GM12878 (cell line): ENCODE measurements around the gene SNAP91. TPM values are rescaled to one million over a fixed set of nuclear protein-coding genes. Genes with fewer than 3 reads are reported as not detected.
A peak's percentile ranks its signal among the peaks of the same experiment; 100 is the strongest.

Source experiments
- ATAC-seq: fragments of 200-7000 bp; cut with Tn5 transposase; 3 replicates; pipeline ENCODE4 v1.9.1; 2020; ENCODE audit warnings: mild to moderate bottlenecking, moderate library complexity
- BruUV-seq: library from RNA; stranded (reverse); fragments of 400-500 nt; replicated peaks from 2 replicates; lab custom pipeline; 2021; lab: Mats Ljungman, UMichigan
- CTCF ChIA-PET: fragments of 300-600 bp; sonication (Branson Sonifier 250); formaldehyde crosslinking; extraction: SDS; loops from one replicate; lab custom pipeline; 2021; ENCODE audit warnings: inconsistent platforms; lab: Yijun Ruan, JAX
- POLR2A ChIA-PET: fragments of 350-600 bp; formaldehyde crosslinking; extraction: SDS; loops from one replicate; lab custom pipeline; 2021; ENCODE audit warnings: inconsistent platforms; lab: Charles Lee
- RAD21 ChIA-PET: fragments of 300-600 bp; sonication (Branson Sonifier 250); formaldehyde crosslinking; loops from one replicate; lab custom pipeline; 2023; ENCODE audit warnings: antibody characterized with exemption; ENCODE audit not compliant: unreplicated experiment; lab: Charles Lee
- SMC1A ChIA-PET: fragments of 300-600 bp; sonication (Branson Sonifier 250); formaldehyde crosslinking; loops from one replicate; lab custom pipeline; 2023; ENCODE audit not compliant: unreplicated experiment, uncharacterized antibody; lab: Charles Lee
- DNase-seq: peaks from one replicate; pipeline ENCODE4 v3.0.0-alpha.2; 2011; ENCODE audit warnings: low read depth, low spot score
- FAIRE-seq: peaks from 3 replicates; lab custom pipeline; 2011; peaks lifted over from hg19 to GRCh38; lab: Jason Lieb, UNC
- H2AFZ ChIP-seq: 2 replicates; pipeline ENCODE4 v1.6.0; 2011; ENCODE audit warnings: low read depth, low read length, control low read depth; ENCODE audit not compliant: control insufficient read depth
- H3K27ac ChIP-seq: 2 replicates; pipeline ENCODE4 v1.5.1; 2011; ENCODE audit warnings: control low read depth; ENCODE audit not compliant: control insufficient read depth, insufficient read depth
- H3K27me3 ChIP-seq, 2 experiments: replicated peaks in 1 of 2; 2 replicates each; pipeline versions ENCODE4 v1.6.0 to v1.6.1; 2011; ENCODE audit warnings: low read length in 1 of 2; ENCODE audit not compliant: control insufficient read depth in 2 of 2, insufficient read depth in 2 of 2
- H3K36me3 ChIP-seq, 2 experiments: 2 replicates each; pipeline ENCODE4 v1.5.1; 2011; ENCODE audit warnings: low read length in 1 of 2; ENCODE audit not compliant: control insufficient read depth in 2 of 2, insufficient read depth in 2 of 2
- H3K4me1 ChIP-seq: 2 replicates; pipeline ENCODE4 v1.6.1; 2011; ENCODE audit warnings: mild to moderate bottlenecking, low read length, moderate library complexity, mixed read lengths; ENCODE audit not compliant: control insufficient read depth, insufficient read depth
- H3K4me2 ChIP-seq: 2 replicates; pipeline ENCODE4 v1.6.0; 2011; ENCODE audit warnings: control low read depth; ENCODE audit not compliant: control insufficient read depth, insufficient read depth
- H3K4me3 ChIP-seq: fragments of 200-600 bp; sonication (generic); 2 replicates; pipeline ENCODE4 v1.5.1; 2016
- H3K79me2 ChIP-seq: 2 replicates; pipeline ENCODE4 v1.6.0; 2011; ENCODE audit warnings: low read length; ENCODE audit not compliant: control insufficient read depth, insufficient read depth
- H3K9ac ChIP-seq: 2 replicates; pipeline ENCODE4 v1.8.0; 2011; ENCODE audit warnings: low read length, control low read depth, mixed read lengths; ENCODE audit not compliant: control insufficient read depth, insufficient read depth
- H3K9me3 ChIP-seq: replicated peaks from 3 replicates; pipeline ENCODE4 v1.5.1; 2011; ENCODE audit warnings: mild to moderate bottlenecking, low read length; ENCODE audit not compliant: control insufficient read depth, insufficient read depth
- H4K20me1 ChIP-seq: 2 replicates; pipeline ENCODE4 v1.6.0; 2011; ENCODE audit not compliant: control insufficient read depth, insufficient read depth
- CBX5 ChIP-seq: sonication (generic); IDR thresholded peaks from 2 replicates; pipeline ENCODE4 v1.6.1; 2016; ENCODE audit warnings: low read depth, moderate library complexity, mild to moderate bottlenecking, inconsistent platforms
- CTCF ChIP-seq, 3 experiments: IDR thresholded peaks in 2 of 3; conservative IDR thresholded peaks in 1 of 3; 2 replicates each; pipeline ENCODE4 v1.5.1; 2011; ENCODE audit warnings: low read depth in 3 of 3, low read length in 3 of 3, mild to moderate bottlenecking in 3 of 3, control low read depth in 2 of 3, moderate library complexity in 2 of 3, inconsistent platforms in 1 of 3, mixed read lengths in 1 of 3; ENCODE audit not compliant: control insufficient read depth in 2 of 3, insufficient read depth in 1 of 3; ENCODE audit errors: extremely low read depth in 1 of 3
- EED ChIP-seq: sonication (generic); IDR thresholded peaks from 2 replicates; pipeline ENCODE4 v1.6.1; 2016; ENCODE audit warnings: antibody characterized with exemption, low read depth
- IKZF2 ChIP-seq, 2 experiments: fragments of 450-650 bp; IDR thresholded peaks; 2 replicates each; pipeline ENCODE4 v1.6.1; 2017; ENCODE audit warnings: mild to moderate bottlenecking in 2 of 2, moderate library complexity in 2 of 2
- MEF2B ChIP-seq: fragments of 450-650 bp; IDR thresholded peaks from 2 replicates; pipeline ENCODE4 v1.6.1; 2018; ENCODE audit warnings: mild to moderate bottlenecking, moderate library complexity; ENCODE audit not compliant: partially characterized antibody, poor library complexity, severe bottlenecking
- MXI1 ChIP-seq: fragments of 150-350 bp; IDR thresholded peaks from 2 replicates; pipeline ENCODE4 v1.6.1; 2011; ENCODE audit warnings: low read depth, mild to moderate bottlenecking, inconsistent platforms, low read length, improper control_type of control experiment
- NFXL1 ChIP-seq: fragments of 450-650 bp; IDR thresholded peaks from 2 replicates; pipeline ENCODE4 v1.6.1; 2017; ENCODE audit warnings: antibody characterized with exemption, mild to moderate bottlenecking, borderline replicate concordance
- NR2F1 ChIP-seq: fragments of 450-650 bp; conservative IDR thresholded peaks from 2 replicates; pipeline ENCODE4 v1.6.1; 2017; ENCODE audit warnings: mild to moderate bottlenecking
- PML ChIP-seq: IDR thresholded peaks from 2 replicates; pipeline ENCODE4 v1.6.1; 2012; ENCODE audit warnings: low read length, inconsistent platforms
- RELB ChIP-seq: fragments of 450-650 bp; IDR thresholded peaks from 2 replicates; pipeline ENCODE4 v1.6.1; 2017; ENCODE audit warnings: low read depth, mild to moderate bottlenecking, moderate library complexity
- SUZ12 ChIP-seq: fragments of 200-600 bp; sonication (generic); IDR thresholded peaks from one replicate; pipeline ENCODE4 v1.6.1; 2018; ENCODE audit warnings: antibody characterized with exemption, mild to moderate bottlenecking; ENCODE audit not compliant: unreplicated experiment
- ZBED1 ChIP-seq: IDR thresholded peaks from 2 replicates; pipeline ENCODE4 v1.6.1; 2016; ENCODE audit warnings: borderline replicate concordance
- WGBS: methylation state at CpG from one replicate; pipeline ENCODE4 v1.1.6; 2016; ENCODE audit warnings: low lambda C conversion rate; ENCODE audit not compliant: insufficient replicate concordance, insufficient coverage; ENCODE audit errors: missing lambda C conversion rate; 5-methylcytosine and 5-hydroxymethylcytosine counted together
- in situ Hi-C: fragments of 300-500 bp; cut with MboI; formaldehyde crosslinking; loops from 9 replicates; pipeline ENCODE4 v1.14.3; 2018; ENCODE audit warnings: mixed read lengths
- intact Hi-C: fragments of 100-400 bp; cut with micrococcal nuclease; formaldehyde crosslinking; loops from one replicate; pipeline ENCODE4 v1.14.2; 2022; ENCODE audit not compliant: unreplicated experiment
- polyA plus RNA-seq, 11 experiments: library from polyadenylated mRNA; depleted of rRNA in 4 of 11; unstranded in 6 of 11; stranded (reverse) in 5 of 11; fragments of >200 nt; fragmentation: Nextera tagmentation in 4 of 11; fragmentation: Illumina TruSeq in 1 of 11; extraction: Ambion mirVana in 4 of 11; extraction: Trizol in 1 of 11; gene quantifications; 1 replicate in 1 of 11; 2 replicates in 10 of 11; pipeline versions ENCODE4 v1.2.1 to v1.2.3, GENCODE V29; 2011 to 2016; ENCODE audit warnings: inconsistent platforms in 2 of 11, missing spikeins in 2 of 11, low read depth in 1 of 11
- total RNA-seq, 4 experiments: library from RNA; depleted of rRNA in 3 of 4; stranded (reverse); fragments of >200 nt in 3 of 4; fragmentation: Illumina TruSeq in 1 of 4; extraction: Trizol in 1 of 4; gene quantifications; 2 replicates each; pipeline versions ENCODE4 v1.2.1 to v1.2.3, GENCODE V29; 2013 to 2021
- TF ChIP-seq, protein P1 (sequence below): IDR thresholded peaks from 2 replicates; pipeline ENCODE4 v1.6.1; 2012; ENCODE audit warnings: low read depth, low read length, improper control_type of control experiment

SNAP91 gene
- total and polyA plus RNA-seq, 10 of the 15 experiments (the other 5 are each of a cell fraction or from before 2014, with no cell fraction given): 0.01 to 0.49 (median 0.12) TPM; not detected in 2

DNA sequence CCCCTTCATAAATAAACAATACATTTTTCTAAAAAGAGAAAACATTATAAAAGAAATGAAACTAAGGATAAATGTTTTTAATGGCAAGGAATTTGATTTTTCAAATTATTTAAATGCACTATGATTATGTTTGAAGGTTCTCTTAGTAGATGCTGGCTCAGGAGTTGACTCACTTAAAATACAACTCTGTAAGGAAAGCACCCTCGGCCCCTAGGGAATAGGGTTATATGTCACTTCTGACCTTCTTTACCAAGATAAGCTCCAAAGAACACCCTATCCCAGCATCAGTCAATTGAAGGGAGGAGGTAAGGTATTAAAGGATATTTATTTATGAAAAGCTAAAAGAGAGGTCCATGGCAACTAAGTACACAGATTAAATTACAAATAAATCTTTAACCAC, 6.8 kb downstream of the SNAP91 start:
- H3K27ac ChIP-seq: no peak overlapping the region
- TF ChIP-seq NFXL1 (no peak), NR2F1 (peak; percentile 55; the same call in 1 of the 2 replicates), SUZ12 (no peak), MEF2B (peak; percentile 78), PML (no peak)
- intact Hi-C loops (no loop called here), in situ Hi-C loops (no loop called here)
- H3K9me3 ChIP-seq: no peaks in the 10 kb centered on the region
- SMC1A ChIA-PET: interaction anchor here (0.5 to 1.5 kb wide), 3 partner anchors 17 to 66 kb away, joined by 3 to 4 read pairs (median 3); no protein-coding TSS in a partner anchor
- no peak overlapping the region for H3K9ac ChIP-seq
- no peaks in the 10 kb centered on the region for H3K79me2 ChIP-seq
- WGBS: 0% methylated on average over 1 of the region's 1 CpG
- RAD21 ChIA-PET: interaction anchor here (0.6 to 1.0 kb wide), 2 partner anchors 39 to 87 kb away, joined by 4 read pairs; no protein-coding TSS in a partner anchor
- ATAC-seq (peak; percentile 82), DNase-seq (no peak), FAIRE-seq (no peak)
- no peaks in the 10 kb centered on the region; a peak in 1 of 4 replicates for H3K27me3 ChIP-seq
- H3K4me1 ChIP-seq: no peaks in the 10 kb centered on the region
- CTCF ChIA-PET: interaction anchor here (1.2 to 1.6 kb wide), 2 partner anchors 11 to 87 kb away, joined by 4 to 5 read pairs; no protein-coding TSS in a partner anchor
- H4K20me1 ChIP-seq: no peaks in the 10 kb centered on the region
- no peak overlapping the region for H2AFZ ChIP-seq
- no peak overlapping the region for H3K4me3 ChIP-seq
- no TSS peak for BruUV-seq
- H3K4me2 ChIP-seq: no peak overlapping the region
- POLR2A ChIA-PET: no interaction called here
- H3K36me3 ChIP-seq: no peaks in the 10 kb centered on the region

GRCh38 chr6:83696674-83697073, 12.2 kb downstream of the SNAP91 start:
- ATAC-seq (no peak), DNase-seq (no peak), FAIRE-seq (no peak)
- no peak overlapping the region for H3K9ac ChIP-seq
- in situ Hi-C loops (no loop called here), intact Hi-C loops (no loop called here)
- H3K4me2 ChIP-seq: no peak overlapping the region
- no peak overlapping the region for H3K4me3 ChIP-seq
- H3K4me1 ChIP-seq: no peaks in the 10 kb centered on the region
- H3K27me3 ChIP-seq: no peaks in the 10 kb centered on the region; a peak in 1 of 4 replicates
- WGBS: 36% methylated on average over 1 of the region's 1 CpG
- no peaks in the 10 kb centered on the region for H3K9me3 ChIP-seq
- SMC1A ChIA-PET: interaction anchor here (0.7 to 2.2 kb wide), 2 partner anchors 13 to 78 kb away, joined by 3 to 5 read pairs; partner anchors contain the start of gene SNAP91
- H4K20me1 ChIP-seq: no peaks in the 10 kb centered on the region
- no peak overlapping the region for H3K27ac ChIP-seq
- no TSS peak for BruUV-seq
- TF ChIP-seq IKZF2 (IDR thresholded peaks at IDR 0.05) (no peak), ZBED1 (no peak), CTCF (IDR thresholded peaks at IDR 0.05 in 2 of 3, conservative IDR thresholded peaks at IDR 0.05 in 1 of 3; ENCODE audit: control insufficient read depth in 2 of 3, extremely low read depth in 1 of 3, insufficient read depth in 1 of 3, low read depth in 3 of 3, low read length in 3 of 3) (no peak), CBX5 (no peak), MXI1 (no peak), RELB (no peak), EED (no peak)
- TF ChIP-seq, protein P1, sequence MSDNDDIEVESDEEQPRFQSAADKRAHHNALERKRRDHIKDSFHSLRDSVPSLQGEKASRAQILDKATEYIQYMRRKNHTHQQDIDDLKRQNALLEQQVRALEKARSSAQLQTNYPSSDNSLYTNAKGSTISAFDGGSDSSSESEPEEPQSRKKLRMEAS: no peak
- RAD21 ChIA-PET: interaction anchor here (1.3 kb wide), 1 partner anchor 13 kb away, joined by 3 read pairs; no protein-coding TSS in a partner anchor
- no peaks in the 10 kb centered on the region for H3K36me3 ChIP-seq
- POLR2A ChIA-PET: interaction anchor here (1.2 kb wide), 1 partner anchor 22 kb away, joined by 6 read pairs; no protein-coding TSS in a partner anchor
- H3K79me2 ChIP-seq: no peaks in the 10 kb centered on the region
- CTCF ChIA-PET: no interaction called here
- no peak overlapping the region for H2AFZ ChIP-seq
